K562 (cell line): Measurements from ENCODE around the gene LRP1B. TPM values are rescaled to one million over a fixed set of nuclear protein-coding genes. Genes with fewer than 3 reads are reported as not detected.

ENCODE experiments used
- ATAC-seq: fragments of 200-7000 bp; cut with Tn5 transposase; 3 replicates; pipeline ENCODE4 v1.9.1; 2020; ENCODE audit warnings: moderate library complexity
- BruUV-seq: library from RNA; stranded (reverse); fragments of 400-500 nt; replicated peaks from 2 replicates; lab custom pipeline; 2021; lab: Mats Ljungman, UMichigan
- CTCF ChIA-PET: fragments of 300-600 bp; formaldehyde crosslinking; extraction: SDS; loops from one replicate; lab custom pipeline; 2021; ENCODE audit warnings: low intra/inter-chr PET ratio; lab: Yijun Ruan, JAX
- POLR2A ChIA-PET: fragments of 300-600, 350-650 bp; sonication (Branson Sonifier 250); formaldehyde crosslinking; extraction: SDS; loops from one replicate; lab custom pipeline; 2021; ENCODE audit warnings: antibody characterized with exemption, inconsistent platforms; lab: Yijun Ruan, JAX
- DNase-seq, 4 experiments: peaks; one replicate each; pipeline versions ENCODE4 v3.0.0 to v3.0.0-alpha.2; 2011 to 2018; ENCODE audit warnings: low spot score in 3 of 4, mixed read lengths in 3 of 4; ENCODE audit errors: extremely low read depth in 1 of 4
- FAIRE-seq: peaks from 2 replicates; lab custom pipeline; 2011; peaks lifted over from hg19 to GRCh38; lab: Jason Lieb, UNC
- H2AFZ ChIP-seq: 2 replicates; pipeline ENCODE4 v1.6.0; 2011; ENCODE audit warnings: low read depth, low read length, control low read depth, inconsistent platforms
- H3K27ac ChIP-seq: fragments of 200-600 bp; 3 replicates; pipeline ENCODE4 v1.8.0; 2011; ENCODE audit warnings: low read depth, mild to moderate bottlenecking, control low read depth, inconsistent platforms, low read length, moderate library complexity, mixed read lengths; ENCODE audit errors: extremely low read depth
- H3K27me3 ChIP-seq, 2 experiments: fragments of 300-600 bp in 1 of 2; 2 replicates in 1 of 2; 3 replicates in 1 of 2; pipeline versions ENCODE4 v1.6.0 to v1.8.0; 2011; ENCODE audit warnings: inconsistent platforms in 2 of 2, low read length in 2 of 2, mild to moderate bottlenecking in 1 of 2, mixed read lengths in 1 of 2, moderate library complexity in 1 of 2; ENCODE audit not compliant: control insufficient read depth in 2 of 2, insufficient read depth in 2 of 2
- H3K36me3 ChIP-seq: fragments of 300-600 bp; 3 replicates; pipeline ENCODE4 v1.8.0; 2011; ENCODE audit warnings: mild to moderate bottlenecking, low read length, inconsistent platforms; ENCODE audit not compliant: control insufficient read depth, insufficient read depth
- H3K4me1 ChIP-seq, 2 experiments: fragments of 200-600 bp in 1 of 2; replicated peaks in 1 of 2; 2 replicates in 1 of 2; 3 replicates in 1 of 2; pipeline versions ENCODE4 v1.5.1 to v1.8.0; 2011; ENCODE audit warnings: inconsistent platforms in 2 of 2, low read length in 2 of 2, mild to moderate bottlenecking in 1 of 2, mixed read lengths in 1 of 2, moderate library complexity in 1 of 2; ENCODE audit not compliant: control insufficient read depth in 2 of 2, insufficient read depth in 2 of 2
- H3K4me2 ChIP-seq: 2 replicates; pipeline ENCODE4 v1.6.1; 2011; ENCODE audit warnings: low read length, control low read depth, inconsistent platforms, mixed read lengths; ENCODE audit not compliant: insufficient read depth
- H3K4me3 ChIP-seq: fragments of 200-600 bp; sonication (generic), shearing (Covaris generic); 2 replicates; pipeline ENCODE4 v1.5.1; 2016; ENCODE audit warnings: control low read depth, inconsistent platforms
- H3K79me2 ChIP-seq: fragments of 200-600 bp; 3 replicates; pipeline ENCODE4 v1.8.0; 2011; ENCODE audit warnings: low read length, inconsistent platforms; ENCODE audit not compliant: control insufficient read depth, insufficient read depth
- H3K9ac ChIP-seq, 2 experiments: 2 replicates each; pipeline versions ENCODE4 v1.6.0 to v1.6.1; 2011; ENCODE audit warnings: low read depth in 2 of 2, low read length in 2 of 2, control low read depth in 1 of 2, inconsistent platforms in 1 of 2, mild to moderate bottlenecking in 1 of 2, mixed read lengths in 1 of 2; ENCODE audit not compliant: insufficient read depth in 1 of 2
- H3K9me1 ChIP-seq: one replicate; pipeline ENCODE4 v1.6.0; 2011; ENCODE audit warnings: inconsistent platforms, mild to moderate bottlenecking, low read length, moderate library complexity; ENCODE audit not compliant: control insufficient read depth, insufficient read depth
- H3K9me3 ChIP-seq: replicated peaks from 2 replicates; pipeline ENCODE4 v1.5.1; 2011; ENCODE audit warnings: low read depth, low read length, inconsistent platforms; ENCODE audit not compliant: control insufficient read depth, insufficient read depth
- H4K20me1 ChIP-seq: replicated peaks from 2 replicates; pipeline ENCODE4 v1.6.1; 2011; ENCODE audit warnings: low read length, inconsistent platforms, mixed read lengths; ENCODE audit not compliant: control insufficient read depth, insufficient read depth
- ARHGAP35 ChIP-seq: fragments of 450-650 bp; IDR thresholded peaks from 2 replicates; pipeline ENCODE4 v1.6.1; 2018; ENCODE audit not compliant: partially characterized antibody
- MAFF ChIP-seq: IDR thresholded peaks from 2 replicates; pipeline ENCODE4 v1.6.1; 2012; ENCODE audit warnings: low read length, improper control_type of control experiment
- PTBP1 ChIP-seq: fragments of 200-400 bp; formaldehyde crosslinking; IDR thresholded peaks from 2 replicates; pipeline ENCODE4 v1.6.1; 2017; ENCODE audit warnings: low read depth, low read length
- ZFPM2 ChIP-seq: fragments of 250-450 bp; sonication (Bioruptor Pico); IDR thresholded peaks from 2 replicates; pipeline ENCODE4 v1.5.1; 2022; ENCODE audit warnings: mild to moderate bottlenecking
- ZNF324 ChIP-seq: fragments of 250-450 bp; sonication (Bioruptor Pico); IDR thresholded peaks from 2 replicates; pipeline ENCODE4 v1.4.0; 2020; ENCODE audit warnings: mild to moderate bottlenecking
- ZNF445 ChIP-seq: fragments of 250-450 bp; sonication (Bioruptor Pico); IDR thresholded peaks from 2 replicates; pipeline ENCODE4 v1.4.0; 2020; ENCODE audit warnings: low read depth, mild to moderate bottlenecking, moderate library complexity
- WGBS: fragments of 100-300 bp; shearing (Covaris generic); methylation state at CpG from one replicate; pipeline ENCODE4 v1.1.6; 2016; ENCODE audit warnings: low coverage, mixed read lengths; ENCODE audit not compliant: insufficient coverage; ENCODE audit errors: missing lambda C conversion rate; 5-methylcytosine and 5-hydroxymethylcytosine counted together
- in situ Hi-C: fragments of 300-500 bp; cut with MboI; formaldehyde crosslinking; loops from 4 replicates; pipeline ENCODE4 v1.15.0; 2018; ENCODE audit warnings: inconsistent platforms, mixed read lengths
- intact Hi-C: fragments of 100-400 bp; cut with micrococcal nuclease; formaldehyde crosslinking; loops from 2 replicates; pipeline ENCODE4 v1.14.2; 2022
- polyA plus RNA-seq, 8 experiments: library from polyadenylated mRNA; depleted of rRNA in 4 of 8; stranded (reverse) in 5 of 8; unstranded in 3 of 8; fragments of >200 nt; fragmentation: Nextera tagmentation in 2 of 8; fragmentation: Illumina TruSeq in 1 of 8; extraction: Ambion mirVana in 2 of 8; extraction: Trizol in 1 of 8; gene quantifications; 2 replicates each; pipeline versions ENCODE4 v1.2.1 to v1.2.3, GENCODE V29; 2011 to 2014; ENCODE audit warnings: inconsistent platforms in 1 of 8, missing spikeins in 1 of 8
- total RNA-seq, 7 experiments: library from RNA; depleted of rRNA in 6 of 7; stranded (reverse); fragments of >200 nt in 6 of 7; fragmentation: Illumina TruSeq in 2 of 7; extraction: Trizol in 2 of 7; gene quantifications; 2 replicates each; pipeline versions ENCODE4 v1.2.1 to v1.2.3, GENCODE V29; 2011 to 2021; ENCODE audit warnings: low replicate concordance in 1 of 7
- TF ChIP-seq, protein P1 (sequence below), 2 experiments: fragments of 450-650 bp in 1 of 2; IDR thresholded peaks; 2 replicates each; pipeline ENCODE4 v1.6.1; 2011 to 2017; ENCODE audit warnings: low read depth in 2 of 2, antibody characterized with exemption in 1 of 2, borderline replicate concordance in 1 of 2, low read length in 1 of 2, mild to moderate bottlenecking in 1 of 2, mixed read lengths in 1 of 2; ENCODE audit not compliant: control insufficient read depth in 1 of 2
- TF ChIP-seq, protein P2 (sequence below), 2 experiments: fragments of 250-450 bp in 1 of 2; fragments of 450-650 bp in 1 of 2; sonication (Bioruptor Pico) in 1 of 2; IDR thresholded peaks; 2 replicates each; pipeline versions ENCODE4 v1.6.1 to v1.8.0; 2016 to 2021; ENCODE audit warnings: mild to moderate bottlenecking in 2 of 2, moderate library complexity in 2 of 2, missing compliant biosample characterization in 1 of 2, missing genetic modification characterization in 1 of 2

The LRP1B gene
- total and polyA plus RNA-seq, 9 of the 15 experiments (the other 6 are each of a cell fraction or from before 2014, with no cell fraction given), result not detected

DNA sequence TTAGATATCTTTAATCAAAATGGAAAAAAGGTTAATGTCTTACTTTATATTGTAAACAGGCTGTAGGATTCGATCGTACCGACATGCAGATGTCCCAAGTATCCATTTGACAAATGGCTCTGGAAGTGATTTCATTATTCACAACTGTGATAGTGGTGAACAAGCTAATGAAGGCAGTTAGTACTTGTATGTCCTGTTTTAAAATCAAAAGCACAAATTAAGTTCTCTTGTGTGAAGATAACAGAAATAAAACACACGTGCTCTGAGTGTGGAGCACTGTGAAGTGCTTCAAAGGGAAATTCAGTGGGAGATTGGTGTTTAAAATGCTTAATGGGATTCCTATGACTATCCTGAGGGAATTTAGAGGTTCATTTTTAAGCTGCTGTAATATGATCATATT, 8.6 kb upstream of the LRP1B start:
- Histone ChIP-seq H4K20me1 (no peaks in the 10 kb centered on the region), H3K27me3 (no peaks in the 10 kb centered on the region), H3K36me3 (no peaks in the 10 kb centered on the region), H3K9me1 (no peaks in the 10 kb centered on the region), H3K4me3 (no peak overlapping the region), H3K9ac (no peak overlapping the region), H3K9me3 (no peaks in the 10 kb centered on the region), H3K4me1 (no peaks in the 10 kb centered on the region), H2AFZ (no peak overlapping the region), H3K79me2 (no peaks in the 10 kb centered on the region), H3K4me2 (no peak overlapping the region), H3K27ac (no peak overlapping the region)
- in situ Hi-C loops (no loop called here), intact Hi-C loops (no loop called here)
- TF ChIP-seq ZNF445 (CRISPR knock-in tag) (no peak), ZFPM2 (CRISPR knock-in tag) (no peak), MAFF (no peak), ARHGAP35 (no peak), PTBP1 (no peak), ZNF324 (CRISPR knock-in tag) (no peak)
- TF ChIP-seq, protein P1, sequence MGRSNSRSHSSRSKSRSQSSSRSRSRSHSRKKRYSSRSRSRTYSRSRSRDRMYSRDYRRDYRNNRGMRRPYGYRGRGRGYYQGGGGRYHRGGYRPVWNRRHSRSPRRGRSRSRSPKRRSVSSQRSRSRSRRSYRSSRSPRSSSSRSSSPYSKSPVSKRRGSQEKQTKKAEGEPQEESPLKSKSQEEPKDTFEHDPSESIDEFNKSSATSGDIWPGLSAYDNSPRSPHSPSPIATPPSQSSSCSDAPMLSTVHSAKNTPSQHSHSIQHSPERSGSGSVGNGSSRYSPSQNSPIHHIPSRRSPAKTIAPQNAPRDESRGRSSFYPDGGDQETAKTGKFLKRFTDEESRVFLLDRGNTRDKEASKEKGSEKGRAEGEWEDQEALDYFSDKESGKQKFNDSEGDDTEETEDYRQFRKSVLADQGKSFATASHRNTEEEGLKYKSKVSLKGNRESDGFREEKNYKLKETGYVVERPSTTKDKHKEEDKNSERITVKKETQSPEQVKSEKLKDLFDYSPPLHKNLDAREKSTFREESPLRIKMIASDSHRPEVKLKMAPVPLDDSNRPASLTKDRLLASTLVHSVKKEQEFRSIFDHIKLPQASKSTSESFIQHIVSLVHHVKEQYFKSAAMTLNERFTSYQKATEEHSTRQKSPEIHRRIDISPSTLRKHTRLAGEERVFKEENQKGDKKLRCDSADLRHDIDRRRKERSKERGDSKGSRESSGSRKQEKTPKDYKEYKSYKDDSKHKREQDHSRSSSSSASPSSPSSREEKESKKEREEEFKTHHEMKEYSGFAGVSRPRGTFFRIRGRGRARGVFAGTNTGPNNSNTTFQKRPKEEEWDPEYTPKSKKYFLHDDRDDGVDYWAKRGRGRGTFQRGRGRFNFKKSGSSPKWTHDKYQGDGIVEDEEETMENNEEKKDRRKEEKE (IDR thresholded peaks at IDR 0.05; ENCODE audit: borderline replicate concordance in 1 of 2, control insufficient read depth in 1 of 2, low read depth in 2 of 2, low read length in 1 of 2), result no peak
- TF ChIP-seq, protein P2, sequence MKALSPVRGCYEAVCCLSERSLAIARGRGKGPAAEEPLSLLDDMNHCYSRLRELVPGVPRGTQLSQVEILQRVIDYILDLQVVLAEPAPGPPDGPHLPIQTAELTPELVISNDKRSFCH (CRISPR knock-in tag; IDR thresholded peaks at IDR 0.05), result no peak
- TF ChIP-seq, protein P2 (tag; IDR thresholded peaks at IDR 0.05), result no peak
- ChIA-PET CTCF (no interaction called here), POLR2A (interaction anchor here (0.9 kb wide), 1 partner anchor 10 kb away, joined by 3 read pairs; no protein-coding TSS in a partner anchor)
- FAIRE-seq, result no peak
- no peak for ATAC-seq
- DNase-seq, result no peak
- 0% methylated on average over 4 of the region's 4 CpGs for WGBS
- no TSS peak for BruUV-seq
